Neuronal stem cell (in vitro differentiated cells): ENCODE data around the gene DCP1B.

Source experiments
- DNase-seq: peaks from one replicate; pipeline ENCODE4 v3.0.0-alpha.2; 2013; ENCODE audit warnings: low spot score
- H2AFZ ChIP-seq: one replicate; pipeline ENCODE4 v1.6.1; 2013; ENCODE audit warnings: mild to moderate bottlenecking, low read length, inconsistent platforms
- H2AK5ac ChIP-seq: 2 replicates; pipeline ENCODE4 v1.6.1; 2013; ENCODE audit warnings: low read depth, mild to moderate bottlenecking, inconsistent platforms, low read length, moderate library complexity, mixed read lengths
- H2BK120ac ChIP-seq: 2 replicates; pipeline ENCODE4 v1.6.1; 2013; ENCODE audit warnings: low read depth, mild to moderate bottlenecking, inconsistent platforms, low read length, moderate library complexity, mixed read lengths
- H2BK12ac ChIP-seq: one replicate; pipeline ENCODE4 v1.6.1; 2013; ENCODE audit warnings: low read length, inconsistent platforms
- H2BK15ac ChIP-seq: 2 replicates; pipeline ENCODE4 v1.6.1; 2013; ENCODE audit warnings: mild to moderate bottlenecking, low read length, inconsistent platforms, mixed read lengths
- H2BK5ac ChIP-seq: one replicate; pipeline ENCODE4 v1.6.1; 2013; ENCODE audit warnings: inconsistent platforms, mild to moderate bottlenecking, low read length, moderate library complexity
- H3K14ac ChIP-seq: one replicate; pipeline ENCODE4 v1.6.1; 2013; ENCODE audit warnings: low read length, inconsistent platforms
- H3K18ac ChIP-seq: 2 replicates; pipeline ENCODE4 v1.6.1; 2013; ENCODE audit warnings: low read length, inconsistent platforms
- H3K23ac ChIP-seq: 2 replicates; pipeline ENCODE4 v1.6.1; 2013; ENCODE audit warnings: low read depth, mild to moderate bottlenecking, mixed read lengths, low read length, inconsistent platforms; ENCODE audit not compliant: poor library complexity
- H3K27ac ChIP-seq: replicated peaks from 3 replicates; pipeline ENCODE4 v1.5.1; 2013; ENCODE audit warnings: low read length, inconsistent platforms
- H3K27me3 ChIP-seq, 3 experiments: 2 replicates each; pipeline ENCODE4 v1.6.1; 2013; ENCODE audit warnings: low read length in 3 of 3, mild to moderate bottlenecking in 2 of 3, inconsistent platforms in 1 of 3, low read depth in 1 of 3, mixed read lengths in 1 of 3, moderate library complexity in 1 of 3; ENCODE audit not compliant: control insufficient read depth in 3 of 3, insufficient read depth in 3 of 3
- H3K36me3 ChIP-seq, 2 donors: replicated peaks in 1 of 2; 2 replicates each; pipeline ENCODE4 v1.6.1; 2013; ENCODE audit warnings: low read length in 2 of 2; ENCODE audit not compliant: control insufficient read depth in 2 of 2, insufficient read depth in 2 of 2
- H3K4ac ChIP-seq: 2 replicates; pipeline ENCODE4 v1.6.1; 2013; ENCODE audit warnings: inconsistent platforms, mild to moderate bottlenecking, low read length, moderate library complexity
- H3K4me1 ChIP-seq, 2 donors: 1 replicate in 1 of 2; 2 replicates in 1 of 2; pipeline ENCODE4 v1.6.1; 2013; ENCODE audit warnings: low read length in 2 of 2, low read depth in 1 of 2; ENCODE audit not compliant: control insufficient read depth in 2 of 2, insufficient read depth in 1 of 2
- H3K4me2 ChIP-seq: one replicate; pipeline ENCODE4 v1.6.1; 2013; ENCODE audit warnings: mild to moderate bottlenecking, low read length, inconsistent platforms; ENCODE audit not compliant: insufficient read depth, poor library complexity, severe bottlenecking
- H3K4me3 ChIP-seq, 2 donors: 2 replicates each; pipeline ENCODE4 v1.5.1; 2013; ENCODE audit warnings: low read length in 2 of 2, mild to moderate bottlenecking in 2 of 2, inconsistent platforms in 1 of 2, moderate library complexity in 1 of 2
- H3K79me1 ChIP-seq: one replicate; pipeline ENCODE4 v1.6.1; 2013; ENCODE audit warnings: low read depth, mild to moderate bottlenecking, inconsistent platforms, low read length, moderate library complexity
- H3K9ac ChIP-seq: one replicate; pipeline ENCODE4 v1.6.1; 2013; ENCODE audit warnings: mild to moderate bottlenecking, low read depth, low read length, inconsistent platforms; ENCODE audit not compliant: poor library complexity
- H3K9me3 ChIP-seq, 2 donors: replicated peaks in 1 of 2; 2 replicates each; pipeline versions ENCODE3 to v1.6.1; 2013; ENCODE audit warnings: low read length in 2 of 2, mild to moderate bottlenecking in 2 of 2, inconsistent platforms in 1 of 2, low read depth in 1 of 2, mixed read lengths in 1 of 2, moderate library complexity in 1 of 2; ENCODE audit not compliant: control insufficient read depth in 2 of 2, insufficient read depth in 1 of 2
- H4K8ac ChIP-seq: one replicate; pipeline ENCODE4 v1.6.1; 2013; ENCODE audit warnings: low read depth, mild to moderate bottlenecking, inconsistent platforms, low read length, moderate library complexity
- H4K91ac ChIP-seq: one replicate; pipeline ENCODE4 v1.6.1; 2013; ENCODE audit warnings: low read length, low read depth, mild to moderate bottlenecking, inconsistent platforms; ENCODE audit not compliant: poor library complexity
- WGBS, 2 donors: extraction: QIAGEN DNeasy Blood & Tissue Kit; methylation state at CpG; one replicate each; pipeline ENCODE4 v1.1.7; 2013; ENCODE audit warnings: missing lambda C conversion rate in 2 of 2, mixed read lengths in 1 of 2; ENCODE audit not compliant: insufficient read length in 2 of 2, insufficient replicate concordance in 1 of 2; ENCODE audit errors: extremely low coverage in 2 of 2; 5-methylcytosine and 5-hydroxymethylcytosine counted together

The DCP1B gene

DNA sequence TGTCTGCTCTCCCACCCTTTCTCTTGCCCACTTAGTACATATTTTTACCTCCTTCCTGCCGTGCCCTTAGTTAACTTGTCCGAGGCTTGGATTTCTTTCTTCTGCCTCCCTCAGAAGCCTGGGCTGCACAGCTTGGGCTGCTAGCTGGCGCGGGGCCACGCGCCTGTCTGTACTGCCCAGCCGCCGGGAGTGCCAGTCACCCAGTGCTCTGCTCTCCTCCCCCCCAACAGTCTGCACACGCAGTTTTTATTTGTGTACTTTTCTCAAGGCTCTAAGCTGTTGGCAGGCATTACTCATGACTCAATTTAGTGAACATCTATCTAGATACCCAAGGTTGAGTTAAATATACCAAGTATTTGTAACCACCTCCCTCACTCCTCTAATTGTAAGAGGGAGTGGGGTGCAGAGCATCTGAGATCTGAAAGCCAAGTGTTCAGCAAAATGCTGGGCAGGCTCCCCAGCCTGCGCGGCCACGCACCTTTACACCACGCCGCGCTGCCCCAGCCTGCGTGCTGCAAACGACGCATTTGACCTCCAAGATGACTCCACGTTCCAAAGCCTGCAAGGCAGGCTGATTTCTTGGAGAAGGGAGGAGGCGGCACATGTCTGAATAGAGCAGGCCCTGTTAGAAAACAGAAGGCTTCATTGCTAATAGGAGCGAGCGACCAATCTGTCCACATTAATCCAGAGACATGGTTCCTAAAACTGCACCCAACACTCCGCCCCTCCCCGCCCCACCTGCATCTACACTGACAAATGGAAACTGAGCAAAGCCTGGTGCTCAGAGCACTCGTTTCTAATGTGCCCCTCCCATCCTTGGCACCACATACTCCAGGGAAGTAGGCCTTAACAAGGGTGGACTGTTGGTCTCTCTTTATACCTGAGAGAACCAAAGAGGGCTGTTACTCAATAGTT, 67.6 kb downstream of the DCP1B start:
- Histone ChIP-seq H3K27me3 (no peaks in the 10 kb centered on the region), H2BK5ac (no peak overlapping the region), H2BK12ac (no peak overlapping the region), H3K79me1 (no peaks in the 10 kb centered on the region), H2BK15ac (no peak overlapping the region), H2BK120ac (no peak overlapping the region), H3K14ac (no peak overlapping the region), H2AK5ac (no peak overlapping the region), H4K91ac (no peak overlapping the region), H3K23ac (no peak overlapping the region), H3K4ac (no peak overlapping the region), H2AFZ (no peak overlapping the region), H3K27ac (no peak overlapping the region), H3K4me1 (peaks cover 0 to 14% of the 10 kb centered on the region in 2 donors), H4K8ac (no peak overlapping the region), H3K4me2 (no peak overlapping the region), H3K18ac (no peak overlapping the region), H3K36me3 (peaks cover 0 to 39% of the 10 kb centered on the region in 2 donors), H3K9ac (peak overlapping the region; percentile 22), H3K9me3 (peaks cover 0 to 5% of the 10 kb centered on the region in 2 donors), H3K4me3 (no peak overlapping the region)
- no CpG with 5 or more reads among the region's 25 CpGs for WGBS, 2 donors
- no peak for DNase-seq

- no peak overlapping the region for H2BK12ac ChIP-seq
- no peak overlapping the region for H3K27ac ChIP-seq
- H3K4me3 ChIP-seq: no peak overlapping the region
- H3K79me1 ChIP-seq: no peaks in the 10 kb centered on the region
- H3K4ac ChIP-seq: no peak overlapping the region
- H4K91ac ChIP-seq: no peak overlapping the region
- H3K18ac ChIP-seq: no peak overlapping the region
- DNase-seq: no peak
- H2AFZ ChIP-seq: no peak overlapping the region
- H2BK120ac ChIP-seq: no peak overlapping the region
- H3K4me1 ChIP-seq: peaks cover 0 to 14% of the 10 kb centered on the region in 2 donors
- H3K36me3 ChIP-seq: peaks cover 0 to 33% of the 10 kb centered on the region in 2 donors
- no peaks in the 10 kb centered on the region for H3K27me3 ChIP-seq
- no CpG with 5 or more reads among the region's 21 CpGs for WGBS, 2 donors
- no peak overlapping the region for H3K23ac ChIP-seq
- H4K8ac ChIP-seq: no peak overlapping the region
- H3K9ac ChIP-seq: no peak overlapping the region
- no peak overlapping the region for H2AK5ac ChIP-seq
- no peak overlapping the region for H3K14ac ChIP-seq
- H2BK5ac ChIP-seq: no peak overlapping the region
- H2BK15ac ChIP-seq: no peak overlapping the region
- H3K4me2 ChIP-seq: no peak overlapping the region
- H3K9me3 ChIP-seq: peaks cover 0 to 5% of the 10 kb centered on the region in 2 donors
Observed at GRCh38 chr12:1935700-1936378, 68.4 kb downstream of the DCP1B start.

DNA sequence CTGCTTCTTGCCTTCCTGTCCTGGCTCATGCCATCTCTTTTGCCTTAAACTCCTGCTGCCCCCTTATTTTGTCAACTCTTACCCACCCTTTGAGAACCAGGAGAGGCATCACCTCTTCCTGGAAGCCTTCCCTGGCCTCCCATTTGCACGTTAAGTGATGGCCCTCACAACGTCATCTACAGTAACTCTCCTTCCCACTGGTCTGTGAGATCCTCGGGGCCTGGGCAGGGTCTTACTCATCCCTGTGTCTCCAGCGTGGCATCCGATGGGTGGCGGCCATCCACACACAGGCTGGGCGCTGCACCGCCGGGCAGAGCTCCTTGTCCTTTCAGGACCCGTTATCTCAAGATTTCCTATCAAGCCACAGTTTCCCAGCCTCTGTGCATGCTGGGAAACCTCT, 69.0 kb downstream of the DCP1B start:
- no peak for DNase-seq

DNA sequence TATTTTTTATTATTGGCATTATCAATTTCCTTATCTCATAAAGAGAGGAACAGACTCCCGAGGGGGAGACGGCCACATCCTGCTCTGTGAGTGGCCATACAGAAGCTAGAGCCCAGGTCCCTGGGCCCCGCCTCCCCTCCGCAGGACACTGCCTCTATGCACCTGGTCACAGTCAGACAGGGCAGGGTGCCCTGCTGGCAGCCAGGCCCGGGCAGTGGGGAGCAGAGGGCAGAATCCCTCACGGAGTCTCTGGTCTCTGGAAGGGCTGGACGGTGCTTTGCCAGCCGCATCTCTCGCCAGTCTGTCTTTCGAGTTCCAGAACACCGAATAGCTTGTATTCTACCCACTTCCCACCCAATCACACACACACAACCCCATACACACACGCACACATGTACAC, 69.4 kb downstream of the DCP1B start:
- peak overlapping the region; percentile 44 for H2BK15ac ChIP-seq
- H2BK5ac ChIP-seq: no peak overlapping the region
- no peak for DNase-seq
- peak overlapping the region; percentile 29 for H3K18ac ChIP-seq
- no peak overlapping the region for H3K4me2 ChIP-seq
- peaks cover 0 to 14% of the 10 kb centered on the region in 2 donors for H3K4me1 ChIP-seq
- no peak overlapping the region for H2AK5ac ChIP-seq
- no peak overlapping the region for H2BK120ac ChIP-seq
- no peak overlapping the region for H4K8ac ChIP-seq
- no peaks in the 10 kb centered on the region for H3K27me3 ChIP-seq
- H3K14ac ChIP-seq: no peak overlapping the region
- no peak overlapping the region for H3K23ac ChIP-seq
- H2AFZ ChIP-seq: no peak overlapping the region
- peaks cover 0 to 5% of the 10 kb centered on the region in 2 donors for H3K9me3 ChIP-seq
- no peak overlapping the region for H3K27ac ChIP-seq
- no peak overlapping the region for H3K9ac ChIP-seq
- H3K4ac ChIP-seq: no peak overlapping the region
- H4K91ac ChIP-seq: no peak overlapping the region
- WGBS, 2 donors: 100% methylated on average over 1 of the region's 12 CpGs; no CpG with 5 or more reads in 1 of the 2 donors
- no peaks in the 10 kb centered on the region for H3K79me1 ChIP-seq
- H3K4me3 ChIP-seq: no peak overlapping the region
- H2BK12ac ChIP-seq: no peak overlapping the region
- peaks cover 0 to 28% of the 10 kb centered on the region in 2 donors for H3K36me3 ChIP-seq

More for the DNA sequence above, 69.0 kb downstream of the DCP1B start:
- Histone ChIP-seq H3K4me1 (peaks cover 0 to 14% of the 10 kb centered on the region in 2 donors), H3K27ac (no peak overlapping the region), H2BK5ac (no peak overlapping the region), H2BK15ac (peak overlapping the region; percentile 44), H2BK12ac (no peak overlapping the region), H2AFZ (no peak overlapping the region), H2AK5ac (no peak overlapping the region), H3K36me3 (peaks cover 0 to 29% of the 10 kb centered on the region in 2 donors), H3K23ac (no peak overlapping the region), H3K79me1 (no peaks in the 10 kb centered on the region), H2BK120ac (no peak overlapping the region), H3K4me3 (no peak overlapping the region), H3K9me3 (peaks cover 0 to 5% of the 10 kb centered on the region in 2 donors), H3K4me2 (no peak overlapping the region), H3K18ac (peak overlapping the region; percentile 29), H3K9ac (no peak overlapping the region), H3K4ac (no peak overlapping the region), H4K91ac (no peak overlapping the region), H3K27me3 (no peaks in the 10 kb centered on the region), H4K8ac (no peak overlapping the region), H3K14ac (no peak overlapping the region)
- no CpG with 5 or more reads among the region's 10 CpGs for WGBS, 2 donors
